ENCODE results near the gene ABCG1. TPM values are rescaled to one million over a fixed set of nuclear protein-coding genes. Genes with fewer than 3 reads are reported as not detected.
A peak's percentile ranks its signal among the peaks of the same experiment; 100 is the strongest.

Gene ABCG1
- total RNA-seq, 1 donor from 2014 or later, result 1.2 TPM

DNA sequence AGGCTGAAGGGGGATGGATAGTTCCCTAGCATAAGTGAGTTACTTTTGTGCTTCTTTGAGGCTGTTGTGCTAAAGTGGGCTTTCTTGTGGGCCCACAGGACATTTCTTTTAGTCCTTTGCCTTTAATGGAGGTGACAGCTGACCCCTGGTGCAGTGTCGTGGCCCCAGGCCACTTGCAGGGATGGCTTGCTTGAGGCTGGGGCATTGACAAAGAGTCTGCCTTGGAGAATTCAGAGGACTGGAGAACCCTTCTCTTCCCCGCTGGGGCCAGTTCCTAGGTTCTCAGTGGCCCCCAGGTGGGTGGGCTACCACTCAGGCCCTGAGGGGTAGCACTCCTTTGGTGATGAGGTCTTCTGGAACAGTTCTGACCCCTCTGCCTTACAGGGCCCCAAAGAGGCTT lies 12.8 kb downstream of the ABCG1 start:
- DNase-seq (ENCODE audit: low read depth), result no peak

DNA sequence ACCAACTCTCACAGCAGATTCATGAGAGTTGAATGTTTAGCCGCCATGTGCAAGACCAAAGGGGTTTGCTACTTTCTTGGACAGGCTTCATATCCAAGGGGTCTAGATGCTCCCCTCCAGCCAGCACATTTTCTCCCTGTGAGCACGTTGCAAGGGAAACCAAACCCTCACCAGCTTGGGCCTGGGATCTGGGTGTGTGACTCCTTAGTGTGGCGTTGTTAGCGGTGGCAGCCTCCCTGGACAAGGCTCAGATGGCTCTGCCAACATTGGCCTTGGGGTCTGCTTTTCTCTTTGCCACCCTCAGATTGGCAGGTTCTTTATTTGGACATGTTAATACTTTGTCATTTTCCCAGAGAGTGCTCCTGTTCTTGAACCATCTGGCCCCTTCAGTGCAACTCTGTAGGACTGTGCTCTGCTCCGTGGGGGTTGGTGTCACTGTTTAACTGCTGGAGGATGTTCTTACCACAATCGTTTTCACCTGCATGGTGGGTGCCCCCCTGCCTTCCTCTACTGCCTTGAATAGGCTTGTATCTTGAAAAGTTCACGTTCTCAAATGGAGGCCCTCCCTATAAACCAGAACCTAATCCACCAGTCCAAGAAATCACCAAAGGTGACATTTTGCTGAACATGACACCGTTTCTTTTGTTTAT lies 13.4 kb downstream of the ABCG1 start:
- no peak for DNase-seq (ENCODE audit: low read depth)

- DNase-seq (ENCODE audit: low read depth), result peak; percentile 28
Observed at GRCh38 chr21:42233067-42233961, 14.4 kb downstream of the ABCG1 start.

DNA sequence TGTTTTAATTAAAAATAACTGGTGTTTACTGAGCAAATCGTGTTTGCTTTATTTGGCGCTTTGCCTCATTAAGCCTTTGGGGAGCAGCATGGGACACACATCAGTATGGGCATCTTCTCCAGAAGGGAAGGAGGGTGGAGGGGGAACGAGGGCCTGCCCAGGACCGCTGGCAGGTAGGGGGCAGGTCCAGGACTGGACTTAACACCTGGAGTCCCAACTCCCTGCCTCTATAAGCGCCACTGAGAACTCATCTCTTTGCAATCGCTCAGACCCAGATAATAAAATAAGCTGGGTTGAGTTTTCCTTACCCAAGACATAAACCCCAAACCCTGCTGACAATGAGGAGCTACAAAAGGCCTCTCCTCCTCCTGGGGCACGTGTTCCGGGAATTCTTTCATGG lies 15.1 kb downstream of the ABCG1 start:
- no peak for DNase-seq (ENCODE audit: low read depth)

- DNase-seq (ENCODE audit: low read depth), result peak; percentile 18
Observed at GRCh38 chr21:42234464-42235241, 15.7 kb downstream of the ABCG1 start.

GRCh38 chr21:42235593-42235992 lies 16.7 kb downstream of the ABCG1 start:
- no peak for DNase-seq (ENCODE audit: low read depth)

GRCh38 chr21:42236014-42236413 lies 17.1 kb downstream of the ABCG1 start:
- DNase-seq (ENCODE audit: low read depth), result no peak

- no peak for DNase-seq (ENCODE audit: low read depth)
Observed at GRCh38 chr21:42236693-42237092, 17.8 kb downstream of the ABCG1 start.

DNA sequence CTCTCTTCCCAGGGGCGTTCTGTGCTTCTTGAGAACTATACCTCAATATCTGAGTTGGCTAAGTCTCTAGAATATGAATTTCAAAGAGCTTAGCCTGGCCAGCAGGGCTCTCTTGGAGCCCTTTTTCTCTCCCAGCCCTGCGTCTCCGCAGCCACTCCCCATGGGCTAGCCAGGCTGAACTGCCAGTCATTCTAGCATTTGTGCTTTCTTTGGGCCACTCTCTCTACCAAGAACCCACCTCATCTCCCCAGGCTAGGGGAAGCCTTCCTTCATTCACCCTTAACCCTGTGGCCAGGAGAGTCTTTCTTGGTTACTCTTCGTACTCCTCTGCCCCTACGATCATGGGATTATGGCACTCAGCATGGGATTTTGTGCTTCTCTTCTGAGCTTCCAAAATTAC lies 18.2 kb downstream of the ABCG1 start:
- DNase-seq (ENCODE audit: low read depth), result no peak

GRCh38 chr21:42237577-42237976 lies 18.6 kb downstream of the ABCG1 start:
- DNase-seq (ENCODE audit: low read depth), result no peak

GRCh38 chr21:42238185-42238934 lies 19.4 kb downstream of the ABCG1 start:
- no peak for DNase-seq (ENCODE audit: low read depth)

DNA sequence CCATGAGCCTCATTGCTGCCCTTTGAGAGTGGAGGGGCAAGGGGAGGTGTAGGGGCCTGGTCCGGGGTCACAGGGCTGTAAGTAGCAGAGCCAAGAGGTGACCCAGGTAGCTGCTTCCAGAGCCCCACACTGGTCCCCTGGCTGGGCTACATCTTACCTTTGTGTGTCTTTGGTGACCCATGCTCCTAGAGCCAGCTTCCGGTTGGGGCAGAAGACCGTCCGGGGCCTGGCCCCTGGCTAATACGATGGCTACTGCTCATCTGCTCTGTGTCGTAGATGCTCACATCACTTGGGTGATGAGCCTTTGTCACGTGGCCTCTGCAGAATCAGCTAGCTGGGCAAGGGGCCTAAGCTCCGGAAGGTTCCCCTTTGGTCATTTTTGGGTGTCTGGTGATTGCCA lies 20.6 kb downstream of the ABCG1 start:
- no peak for DNase-seq (ENCODE audit: low read depth)

DNA sequence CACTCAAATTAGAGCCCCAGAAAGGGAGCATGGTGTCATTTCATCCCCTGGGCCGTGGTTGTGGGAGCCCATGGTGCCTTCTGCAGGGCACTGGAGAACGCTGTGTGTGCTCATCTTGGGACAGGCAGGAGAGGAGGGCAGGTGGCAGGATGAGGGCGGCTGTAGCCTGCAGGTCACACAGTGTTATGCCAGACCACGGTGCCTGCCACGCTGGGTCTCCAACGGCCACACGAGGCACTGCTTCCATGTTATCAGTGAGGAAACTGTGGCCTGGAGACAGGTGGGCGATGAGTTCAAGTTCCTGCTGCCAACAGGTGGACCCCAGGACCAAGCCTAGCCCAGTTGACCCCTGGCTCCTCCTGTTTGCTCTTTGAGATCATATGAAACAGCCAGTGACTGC lies 21.0 kb downstream of the ABCG1 start:
- no peak for DNase-seq (ENCODE audit: low read depth)

GRCh38 chr21:42242611-42243010 lies 23.7 kb downstream of the ABCG1 start:
- DNase-seq (ENCODE audit: low read depth), result no peak

DNA sequence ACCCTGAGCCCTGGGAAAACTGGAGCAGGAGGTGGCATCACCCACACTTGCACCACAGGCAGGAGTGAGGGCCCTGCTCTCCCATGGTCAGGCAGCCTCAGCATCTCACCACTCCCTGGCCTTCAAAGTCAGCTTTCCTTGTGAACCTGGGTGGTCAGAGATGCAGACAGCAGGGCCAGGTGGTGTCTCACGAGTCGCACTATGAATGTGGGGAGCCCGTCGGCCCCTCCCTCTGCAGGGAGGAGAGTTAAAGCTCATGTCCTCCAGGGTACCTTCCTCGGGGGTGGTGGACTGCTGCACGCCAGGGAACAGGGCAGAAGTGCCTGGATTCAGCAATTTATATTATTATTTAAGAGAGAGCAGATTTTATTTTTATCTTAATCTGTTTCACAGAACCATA lies 24.1 kb downstream of the ABCG1 start:
- no peak for DNase-seq (ENCODE audit: low read depth)

DNA sequence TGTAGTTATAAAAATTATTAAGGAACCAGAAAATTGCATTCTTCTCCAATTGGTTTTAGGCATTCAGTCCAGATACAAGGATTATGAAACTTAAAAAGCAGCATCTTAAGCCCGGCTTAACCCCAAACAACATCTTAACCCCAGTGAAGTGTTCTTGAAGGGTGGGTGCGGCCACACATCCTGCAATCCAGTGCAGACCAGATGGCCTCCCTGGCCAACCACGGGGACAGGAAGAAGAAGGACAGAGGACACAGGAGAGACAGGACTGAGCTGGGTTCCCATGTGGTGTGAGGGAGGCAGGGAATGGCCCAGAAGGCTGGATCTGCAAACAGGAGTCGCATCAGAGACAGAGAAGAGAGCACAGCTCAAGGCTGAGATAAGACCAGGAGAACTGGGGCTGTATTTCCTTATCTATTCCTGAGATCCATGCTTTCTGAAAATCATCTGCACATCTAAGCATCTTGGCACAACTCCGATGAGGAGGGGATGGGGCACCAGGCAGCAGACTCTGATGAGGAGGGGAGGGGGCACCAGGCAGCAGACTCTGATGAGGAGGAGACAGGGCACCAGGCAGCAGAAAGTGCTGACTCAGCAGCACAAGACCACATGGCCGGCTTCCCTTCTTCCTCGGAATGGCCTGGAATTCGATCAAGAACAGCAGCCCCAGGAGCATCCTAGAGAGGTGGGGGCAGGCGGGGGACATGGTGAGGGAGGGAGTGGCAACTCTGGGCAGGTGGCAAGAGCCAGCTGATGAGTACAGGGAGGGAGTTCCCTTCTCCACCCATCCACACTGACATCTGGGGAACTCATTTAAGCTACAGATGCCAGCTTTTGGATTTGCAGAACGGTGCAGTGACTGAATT lies 26.6 kb downstream of the ABCG1 start:
- no peak for DNase-seq (ENCODE audit: low read depth)

GRCh38 chr21:42247716-42248115 lies 28.8 kb downstream of the ABCG1 start:
- DNase-seq (ENCODE audit: low read depth), result no peak

DNA sequence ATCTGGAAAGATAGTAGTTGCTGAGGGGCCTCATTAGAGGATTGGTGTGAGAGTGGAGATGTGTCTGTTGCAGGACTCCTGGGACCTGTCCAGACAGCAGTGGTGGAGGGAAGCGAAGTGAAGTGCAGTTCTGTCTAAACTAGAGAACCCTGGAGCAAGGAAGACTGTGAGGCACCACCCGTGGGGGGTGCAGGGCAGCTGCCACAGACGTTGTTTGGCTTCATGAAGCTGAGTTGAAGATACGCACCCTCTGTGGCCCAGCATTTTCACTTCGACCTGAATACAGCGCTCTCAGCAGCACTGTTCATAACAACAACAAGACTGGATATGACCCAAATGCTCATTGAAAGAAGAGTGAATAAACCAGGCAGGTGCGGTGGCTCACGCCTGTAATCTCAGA lies 29.3 kb downstream of the ABCG1 start:
- no peak for DNase-seq (ENCODE audit: low read depth)

- DNase-seq (ENCODE audit: low read depth), result no peak
Observed at GRCh38 chr21:42248783-42249597, 30.1 kb downstream of the ABCG1 start.

Measured in myocyte (in vitro differentiated cells).